Breast epithelium (tissue), 3 donors: Measurements from ENCODE around the gene SLC35G4.

Experiments used
- CTCF ChIP-seq, 3 donors: fragments of 450-650 bp; IDR thresholded peaks; one replicate each; pipeline ENCODE4 v1.5.1; 2016 to 2017; ENCODE audit warnings: antibody characterized with exemption in 3 of 3, mild to moderate bottlenecking in 3 of 3, moderate library complexity in 3 of 3
- POLR2A ChIP-seq: fragments of 450-650 bp; IDR thresholded peaks from one replicate; pipeline ENCODE4 v1.6.1; 2016; ENCODE audit warnings: antibody characterized with exemption, mild to moderate bottlenecking, moderate library complexity

- TF ChIP-seq POLR2A (no peak), CTCF (IDR thresholded peaks at IDR 0.05) (no peak)
These were observed 34.9 kb upstream of the SLC35G4 start for GRCh38 chr18:11574545-11574944.
